AG08395 (cell line): ENCODE measurements around the gene NR1H3.

Experiments
- DNase-seq: peaks from one replicate; pipeline ENCODE4 v3.0.0; 2012; ENCODE audit warnings: mixed read lengths, low spot score

NR1H3 gene

GRCh38 chr11:47244448-47245350 lies 13.1 kb upstream of the NR1H3 start:
- DNase-seq = no peak

- DNase-seq = no peak
Observed at GRCh38 chr11:47245611-47246357, 12.0 kb upstream of the NR1H3 start.

GRCh38 chr11:47247502-47247901 lies 10.3 kb upstream of the NR1H3 start:
- DNase-seq = no peak

GRCh38 chr11:47248304-47248663 lies 9.5 kb upstream of the NR1H3 start:
- DNase-seq = peak; percentile 24

GRCh38 chr11:47248664-47249377 lies 9.0 kb upstream of the NR1H3 start, which contains the start of gene ACP2:
ACP2 (minus strand) TSS chr11:47248814; CDS start chr11:47248789, 25 bp downstream.
- DNase-seq = peak; percentile 88

- no peak for DNase-seq
Observed at GRCh38 chr11:47249378-47249715, 8.4 kb upstream of the NR1H3 start.

GRCh38 chr11:47251751-47252150 lies 6.0 kb upstream of the NR1H3 start:
- DNase-seq = no peak

- no peak for DNase-seq
Observed at GRCh38 chr11:47253660-47254059, 4.1 kb upstream of the NR1H3 start.

- DNase-seq = no peak
Observed at GRCh38 chr11:47254386-47254785, 3.4 kb upstream of the NR1H3 start.

GRCh38 chr11:47256374-47256773 lies 1.4 kb upstream of the NR1H3 start:
- DNase-seq = no peak

GRCh38 chr11:47257177-47257516 lies 649 bp upstream of the NR1H3 start:
- no peak for DNase-seq

- no peak for DNase-seq
Observed at GRCh38 chr11:47258317-47258902, 614 bp downstream of the NR1H3 start.

GRCh38 chr11:47259232-47259977 lies 1.6 kb downstream of the NR1H3 start:
- DNase-seq = peak; percentile 39

GRCh38 chr11:47260366-47260765 lies 2.6 kb downstream of the NR1H3 start:
- no peak for DNase-seq

- DNase-seq = no peak
Observed at GRCh38 chr11:47261291-47261800, 3.5 kb downstream of the NR1H3 start.

- no peak for DNase-seq
Observed at GRCh38 chr11:47264119-47264518, 6.3 kb downstream of the NR1H3 start.

- no peak for DNase-seq
Observed at GRCh38 chr11:47264521-47264920, 6.7 kb downstream of the NR1H3 start.

GRCh38 chr11:47267876-47268275 lies 10.1 kb downstream of the NR1H3 start:
- DNase-seq = no peak

- no peak for DNase-seq
Observed at GRCh38 chr11:47268448-47269001, 10.7 kb downstream of the NR1H3 start.

- peak; percentile 94 for DNase-seq
Observed at GRCh38 chr11:47269002-47269828, 11.4 kb downstream of the NR1H3 start.
